ENCODE results near the gene DDHD1. TPM values are rescaled to one million over a fixed set of nuclear protein-coding genes. Genes with fewer than 3 reads are reported as not detected.

Gene DDHD1
- total RNA-seq, 1 donor from 2014 or later: 17.9 TPM

GRCh38 chr14:53027562-53027961 is 125.6 kb downstream of the DDHD1 start:
- Mint-ChIP-seq H3K27ac (ENCODE audit: unreplicated experiment) (no peak overlapping the region), H3K27me3 (ENCODE audit: low read depth) (no peaks in the 10 kb centered on the region), H3K4me1 (no peaks in the 10 kb centered on the region), H3K36me3 (ENCODE audit: low read depth) (peaks cover 3% of the 10 kb centered on the region), H3K4me3 (no peak overlapping the region), H3K9me3 (peaks cover 3% of the 10 kb centered on the region)
- TF ChIP-seq CTCF (conservative IDR thresholded peaks at IDR 0.05): no peak
- DNase-seq (ENCODE audit: low read depth, low spot score): no peak

- no peak for TF ChIP-seq CTCF (conservative IDR thresholded peaks at IDR 0.05)
- no peaks in the 10 kb centered on the region for H3K4me1 Mint-ChIP-seq
- no peak overlapping the region for H3K27ac Mint-ChIP-seq (ENCODE audit: unreplicated experiment)
- no peak for DNase-seq (ENCODE audit: low read depth, low spot score)
- peaks cover 3% of the 10 kb centered on the region for H3K9me3 Mint-ChIP-seq
- H3K36me3 Mint-ChIP-seq (ENCODE audit: low read depth): peaks cover 3% of the 10 kb centered on the region
- no peak overlapping the region for H3K4me3 Mint-ChIP-seq
- no peaks in the 10 kb centered on the region for H3K27me3 Mint-ChIP-seq (ENCODE audit: low read depth)
Observed at GRCh38 chr14:53027041-53027440, 126.1 kb downstream of the DDHD1 start.

- no peaks in the 10 kb centered on the region for H3K27me3 Mint-ChIP-seq (ENCODE audit: low read depth)
Observed at GRCh38 chr14:53023325-53023724, 129.8 kb downstream of the DDHD1 start.

GRCh38 chr14:53022593-53022992 is 130.5 kb downstream of the DDHD1 start:
- H3K27ac Mint-ChIP-seq (ENCODE audit: unreplicated experiment): no peak overlapping the region
- no peak for DNase-seq (ENCODE audit: low read depth, low spot score)
- no peak for TF ChIP-seq CTCF (conservative IDR thresholded peaks at IDR 0.05)
- peaks cover 7% of the 10 kb centered on the region for H3K9me3 Mint-ChIP-seq
- H3K4me3 Mint-ChIP-seq: no peak overlapping the region
- H3K36me3 Mint-ChIP-seq (ENCODE audit: low read depth): no peaks in the 10 kb centered on the region
- H3K27me3 Mint-ChIP-seq (ENCODE audit: low read depth): no peaks in the 10 kb centered on the region
- peaks cover 12% of the 10 kb centered on the region for H3K4me1 Mint-ChIP-seq

More at GRCh38 chr14:53023325-53023724, 129.8 kb downstream of the DDHD1 start:
- H3K36me3 Mint-ChIP-seq (ENCODE audit: low read depth): no peaks in the 10 kb centered on the region
- H3K4me1 Mint-ChIP-seq: peaks cover 12% of the 10 kb centered on the region
- H3K4me3 Mint-ChIP-seq: no peak overlapping the region
- TF ChIP-seq CTCF (conservative IDR thresholded peaks at IDR 0.05): no peak
- H3K9me3 Mint-ChIP-seq: peaks cover 7% of the 10 kb centered on the region
- no peak overlapping the region for H3K27ac Mint-ChIP-seq (ENCODE audit: unreplicated experiment)
- no peak for DNase-seq (ENCODE audit: low read depth, low spot score)

- H3K36me3 Mint-ChIP-seq (ENCODE audit: low read depth): no peaks in the 10 kb centered on the region
- H3K27ac Mint-ChIP-seq (ENCODE audit: unreplicated experiment): no peak overlapping the region
- H3K4me1 Mint-ChIP-seq: peaks cover 12% of the 10 kb centered on the region
- H3K9me3 Mint-ChIP-seq: peaks cover 7% of the 10 kb centered on the region
- no peak for DNase-seq (ENCODE audit: low read depth, low spot score)
- H3K4me3 Mint-ChIP-seq: no peak overlapping the region
- H3K27me3 Mint-ChIP-seq (ENCODE audit: low read depth): no peaks in the 10 kb centered on the region
- no peak for TF ChIP-seq CTCF (conservative IDR thresholded peaks at IDR 0.05)
Observed at GRCh38 chr14:53020193-53020932, 132.8 kb downstream of the DDHD1 start.

Measured in neural crest cell (in vitro differentiated cells).